Metanephros (tissue), 1 donor: ENCODE results near the gene GPN2. TPM values are rescaled to one million over a fixed set of nuclear protein-coding genes. Genes with fewer than 3 reads are reported as not detected.

Experiments used
- total RNA-seq: library from RNA; depleted of rRNA; stranded (reverse); fragments of >200 nt; gene quantifications from one replicate; pipeline ENCODE4 v1.2.3, GENCODE V29; 2014

GPN2 gene
- 16.8 TPM for total RNA-seq

GRCh38 chr1:26889551-26890466 is at the start of gene GPN2:
Gene GPN2 (minus strand): TSS chr1:26890283. CDS start chr1:26890096, 187 bp downstream.

GRCh38 chr1:26921540-26922430 is 31.7 kb upstream of the GPN2 start, which contains the start of gene NUDC:
Gene NUDC (plus strand): TSS chr1:26921743. CDS start chr1:26921849, 106 bp downstream.

GRCh38 chr1:26913754-26914619 is 23.9 kb upstream of the GPN2 start, which contains the start of gene NR0B2:
Gene NR0B2 (minus strand): TSS chr1:26913975. CDS start chr1:26913940, 35 bp downstream.

GRCh38 chr1:26900001-26900814 is 10.1 kb upstream of the GPN2 start, which contains the start of gene GPATCH3:
Gene GPATCH3 (minus strand): TSS chr1:26900467. CDS start chr1:26900442, 25 bp downstream.

GRCh38 chr1:26862781-26863684 is 27.1 kb downstream of the GPN2 start, which contains the start of gene SFN:
Gene SFN (plus strand): TSS chr1:26863149. CDS start chr1:26863213, 64 bp downstream.

GRCh38 chr1:26826261-26827105 is 63.6 kb downstream of the GPN2 start, which contains the start of gene ZDHHC18:
Gene ZDHHC18 (plus strand): TSS chr1:26826688. CDS start chr1:26826805, 117 bp downstream.

Other genes with a start within 250 kb of the GPN2 start
- 76.7 TPM for gene ARID1A, start 194.3 kb downstream of the GPN2 start, total RNA-seq
- 15.1 TPM for gene PIGV, start 102.3 kb downstream of the GPN2 start, total RNA-seq
- gene ZDHHC18, start 63.6 kb downstream of the GPN2 start, total RNA-seq = 12.8 TPM
- 0.99 TPM for gene SFN, start 27.1 kb downstream of the GPN2 start, total RNA-seq
- gene GPATCH3, start 10.2 kb upstream of the GPN2 start, total RNA-seq = 15.7 TPM
- 16.1 TPM for gene NR0B2, start 23.7 kb upstream of the GPN2 start, total RNA-seq
- gene NUDC, start 31.5 kb upstream of the GPN2 start, total RNA-seq = 32.5 TPM
- gene KDF1, start 70.2 kb upstream of the GPN2 start, total RNA-seq = 8.9 TPM
- gene TRNP1, start 103.4 kb upstream of the GPN2 start, total RNA-seq = 4.4 TPM
- gene TENT5B, start 122.6 kb upstream of the GPN2 start, total RNA-seq = 4.6 TPM